Ascending aorta (tissue), 2 donors: ENCODE results near the gene RAB1B. TPM values are rescaled to one million over a fixed set of nuclear protein-coding genes. Genes with fewer than 3 reads are reported as not detected.

ENCODE experiments used
- DNase-seq, 2 donors: peaks; one replicate each; pipeline ENCODE4 v3.0.0-alpha.2; 2019; ENCODE audit warnings: low spot score in 2 of 2
- H3K27ac ChIP-seq, 2 donors: fragments of 200-600 bp; sonication (generic); one replicate each; pipeline ENCODE4 v1.5.1; 2016 to 2017; ENCODE audit warnings: mild to moderate bottlenecking in 1 of 2
- H3K27me3 ChIP-seq: fragments of 200-600 bp; sonication (generic); one replicate; pipeline ENCODE4 v1.5.1; 2017
- H3K36me3 ChIP-seq, 2 donors: fragments of 200-600 bp; sonication (generic); one replicate each; pipeline ENCODE4 v1.5.1; 2016
- H3K4me1 ChIP-seq, 2 donors: fragments of 200-600 bp; sonication (generic); one replicate each; pipeline ENCODE4 v1.5.1; 2016 to 2017; ENCODE audit warnings: mild to moderate bottlenecking in 1 of 2
- H3K4me3 ChIP-seq, 2 donors: fragments of 200-600 bp; sonication (generic); one replicate each; pipeline ENCODE4 v1.5.1; 2016 to 2017; ENCODE audit warnings: mild to moderate bottlenecking in 1 of 2
- H3K9me3 ChIP-seq, 2 donors: fragments of 200-600 bp; sonication (generic); one replicate each; pipeline ENCODE4 v1.5.1; 2016
- intact Hi-C: fragments of 100-400 bp; cut with DNase I; formaldehyde crosslinking; loops from one replicate; pipeline ENCODE4 v1.15.1; 2023
- total RNA-seq: library from RNA; depleted of rRNA; stranded (reverse); fragments of >200 nt; gene quantifications from one replicate; pipeline ENCODE4 v1.1.0, GENCODE V29; 2016
- TF ChIP-seq, protein P1 (sequence below), 3 experiments: fragments of 200-600 bp in 2 of 3; fragments of 450-650 bp in 1 of 3; sonication (generic) in 2 of 3; IDR thresholded peaks; one replicate each; pipeline ENCODE4 v1.5.1; 2016 to 2019; ENCODE audit warnings: antibody characterized with exemption in 3 of 3, mild to moderate bottlenecking in 1 of 3, moderate library complexity in 1 of 3

Gene RAB1B
- total RNA-seq, 1 donor from 2014 or later: 171 TPM

DNA sequence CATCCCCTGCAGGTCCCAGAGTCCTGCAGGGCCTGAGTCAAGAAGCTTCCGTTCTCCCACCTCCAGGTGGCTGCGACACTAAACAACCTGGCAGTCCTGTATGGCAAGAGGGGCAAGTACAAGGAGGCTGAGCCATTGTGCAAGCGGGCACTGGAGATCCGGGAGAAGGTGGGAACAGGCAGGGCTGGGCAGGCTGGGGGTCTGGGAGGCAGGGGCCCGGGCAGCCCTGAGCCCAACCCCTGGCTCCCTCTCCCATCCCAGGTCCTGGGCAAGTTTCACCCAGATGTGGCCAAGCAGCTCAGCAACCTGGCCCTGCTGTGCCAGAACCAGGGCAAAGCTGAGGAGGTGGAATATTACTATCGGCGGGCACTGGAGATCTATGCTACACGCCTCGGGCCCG, 4.7 kb upstream of the RAB1B start:
- intact Hi-C loops: loop anchor here (10.0 kb wide), 1 partner anchor 409 kb away; the partner anchor contains the start of gene CFL1
- Histone ChIP-seq H3K27ac (no peak overlapping the region), H3K4me1 (peaks cover 2 to 9% of the 10 kb centered on the region in 2 donors), H3K4me3 (no peak overlapping the region), H3K36me3 (peaks cover 31 to 55% of the 10 kb centered on the region in 2 donors), H3K9me3 (no peaks in the 10 kb centered on the region), H3K27me3 (no peaks in the 10 kb centered on the region)
- TF ChIP-seq, protein P1, sequence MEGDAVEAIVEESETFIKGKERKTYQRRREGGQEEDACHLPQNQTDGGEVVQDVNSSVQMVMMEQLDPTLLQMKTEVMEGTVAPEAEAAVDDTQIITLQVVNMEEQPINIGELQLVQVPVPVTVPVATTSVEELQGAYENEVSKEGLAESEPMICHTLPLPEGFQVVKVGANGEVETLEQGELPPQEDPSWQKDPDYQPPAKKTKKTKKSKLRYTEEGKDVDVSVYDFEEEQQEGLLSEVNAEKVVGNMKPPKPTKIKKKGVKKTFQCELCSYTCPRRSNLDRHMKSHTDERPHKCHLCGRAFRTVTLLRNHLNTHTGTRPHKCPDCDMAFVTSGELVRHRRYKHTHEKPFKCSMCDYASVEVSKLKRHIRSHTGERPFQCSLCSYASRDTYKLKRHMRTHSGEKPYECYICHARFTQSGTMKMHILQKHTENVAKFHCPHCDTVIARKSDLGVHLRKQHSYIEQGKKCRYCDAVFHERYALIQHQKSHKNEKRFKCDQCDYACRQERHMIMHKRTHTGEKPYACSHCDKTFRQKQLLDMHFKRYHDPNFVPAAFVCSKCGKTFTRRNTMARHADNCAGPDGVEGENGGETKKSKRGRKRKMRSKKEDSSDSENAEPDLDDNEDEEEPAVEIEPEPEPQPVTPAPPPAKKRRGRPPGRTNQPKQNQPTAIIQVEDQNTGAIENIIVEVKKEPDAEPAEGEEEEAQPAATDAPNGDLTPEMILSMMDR (IDR thresholded peaks at IDR 0.05): no peak
- DNase-seq: no peak

DNA sequence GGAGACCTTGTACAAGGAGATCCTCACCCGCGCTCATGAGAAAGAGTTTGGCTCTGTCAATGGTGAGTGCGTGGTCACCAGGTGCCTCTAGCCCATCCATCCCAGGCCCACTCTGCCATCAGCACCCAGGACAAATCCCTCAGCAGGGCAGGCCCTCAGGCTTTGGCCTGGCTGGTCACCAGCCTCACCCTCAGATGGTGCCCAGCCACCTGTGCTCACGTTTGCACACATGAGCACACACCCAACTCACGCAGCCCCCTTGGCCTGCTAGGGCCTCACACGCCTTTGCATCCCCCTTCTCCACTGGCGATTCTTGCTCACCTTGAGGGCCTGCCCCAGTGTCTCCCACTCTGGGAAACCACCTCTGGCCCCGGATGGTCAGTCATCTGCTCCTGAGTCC, 4.1 kb upstream of the RAB1B start:
- DNase-seq: no peak
- peaks cover 31 to 55% of the 10 kb centered on the region in 2 donors for H3K36me3 ChIP-seq
- intact Hi-C loops: loop anchor here (10.0 kb wide), 1 partner anchor 410 kb away; the partner anchor contains the start of gene CFL1

DNA sequence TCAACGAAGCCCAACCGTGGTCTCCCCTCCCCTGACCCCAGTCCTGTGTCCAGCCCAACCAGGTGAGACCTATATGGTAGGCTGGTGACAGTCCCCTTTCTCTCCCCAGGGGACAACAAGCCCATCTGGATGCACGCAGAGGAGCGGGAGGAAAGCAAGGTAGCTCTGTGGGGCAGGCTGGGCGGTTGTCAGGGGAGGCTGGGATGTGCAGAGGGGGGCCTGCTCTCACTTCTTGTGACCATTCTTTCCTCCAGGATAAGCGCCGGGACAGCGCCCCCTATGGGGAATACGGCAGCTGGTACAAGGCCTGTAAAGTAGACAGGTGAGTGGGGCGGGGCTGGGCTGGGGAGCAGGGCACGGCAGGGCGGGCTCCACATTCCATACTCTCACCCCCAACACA, 3.5 kb upstream of the RAB1B start:
- Histone ChIP-seq H3K4me1 (peaks cover 0 to 16% of the 10 kb centered on the region in 2 donors), H3K4me3 (no peak overlapping the region), H3K9me3 (no peaks in the 10 kb centered on the region), H3K27me3 (no peaks in the 10 kb centered on the region), H3K36me3 (peaks cover 31 to 54% of the 10 kb centered on the region in 2 donors), H3K27ac (no peak overlapping the region)
- intact Hi-C loops: loop anchor here (5.0 to 10.0 kb wide), 2 partner anchors 193 to 410 kb away; partner anchors contain the start of genes CFL1 and PACS1
- DNase-seq: no peak
- TF ChIP-seq, protein P1 (IDR thresholded peaks at IDR 0.05): peak in 1 of 3 experiments; percentile 13

More for the DNA sequence above, 4.1 kb upstream of the RAB1B start:
- Histone ChIP-seq H3K27ac (no peak overlapping the region), H3K9me3 (no peaks in the 10 kb centered on the region), H3K27me3 (no peaks in the 10 kb centered on the region), H3K4me3 (no peak overlapping the region), H3K4me1 (peaks cover 0 to 11% of the 10 kb centered on the region in 2 donors)
- TF ChIP-seq, protein P1 (IDR thresholded peaks at IDR 0.05): no peak

DNA sequence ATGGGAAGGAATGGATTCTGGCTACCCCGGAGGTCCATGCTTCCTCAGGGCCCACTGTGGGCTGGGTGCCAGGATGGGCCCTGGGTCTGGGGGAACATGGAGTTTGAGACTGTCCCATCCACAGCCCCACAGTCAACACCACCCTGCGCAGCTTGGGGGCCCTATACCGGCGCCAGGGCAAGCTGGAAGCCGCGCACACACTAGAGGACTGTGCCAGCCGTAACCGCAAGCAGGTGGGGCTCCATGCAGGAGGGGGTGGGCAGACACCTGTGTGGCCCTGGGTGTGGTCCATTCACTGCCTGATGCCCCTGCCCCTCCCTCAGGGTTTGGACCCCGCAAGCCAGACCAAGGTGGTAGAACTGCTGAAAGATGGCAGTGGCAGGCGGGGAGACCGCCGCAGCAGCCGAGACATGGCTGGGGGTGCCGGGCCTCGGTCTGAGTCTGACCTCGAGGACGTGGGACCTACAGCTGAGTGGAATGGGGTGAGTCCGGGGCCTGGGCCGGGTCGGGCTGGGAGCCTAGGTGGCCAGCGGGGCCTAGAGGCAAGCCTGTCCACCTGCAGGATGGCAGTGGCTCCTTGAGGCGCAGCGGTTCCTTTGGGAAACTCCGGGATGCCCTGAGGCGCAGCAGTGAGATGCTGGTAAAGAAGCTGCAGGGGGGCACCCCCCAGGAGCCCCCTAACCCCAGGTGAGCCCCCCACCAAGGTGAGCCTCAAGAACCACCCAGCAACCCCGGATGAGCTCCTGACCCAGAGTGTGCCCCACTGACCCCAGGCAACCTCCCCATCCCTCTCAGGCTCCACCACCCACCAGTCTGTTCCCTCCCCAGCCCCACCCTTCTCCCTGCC, 2.7 kb upstream of the RAB1B start:
- Histone ChIP-seq H3K4me1 (peaks cover 0 to 24% of the 10 kb centered on the region in 2 donors), H3K4me3 (no peak overlapping the region), H3K36me3 (peaks cover 31 to 46% of the 10 kb centered on the region in 2 donors), H3K27me3 (no peaks in the 10 kb centered on the region), H3K9me3 (no peaks in the 10 kb centered on the region), H3K27ac (peak overlapping the region in 1 of 2 donors; percentile 94)
- TF ChIP-seq, protein P1 (IDR thresholded peaks at IDR 0.05): no peak
- DNase-seq: no peak
- intact Hi-C loops: loop anchor here (2.0 to 10.0 kb wide), 3 partner anchors 193 to 603 kb away; partner anchors contain the start of genes CFL1, PACS1 and RELA

DNA sequence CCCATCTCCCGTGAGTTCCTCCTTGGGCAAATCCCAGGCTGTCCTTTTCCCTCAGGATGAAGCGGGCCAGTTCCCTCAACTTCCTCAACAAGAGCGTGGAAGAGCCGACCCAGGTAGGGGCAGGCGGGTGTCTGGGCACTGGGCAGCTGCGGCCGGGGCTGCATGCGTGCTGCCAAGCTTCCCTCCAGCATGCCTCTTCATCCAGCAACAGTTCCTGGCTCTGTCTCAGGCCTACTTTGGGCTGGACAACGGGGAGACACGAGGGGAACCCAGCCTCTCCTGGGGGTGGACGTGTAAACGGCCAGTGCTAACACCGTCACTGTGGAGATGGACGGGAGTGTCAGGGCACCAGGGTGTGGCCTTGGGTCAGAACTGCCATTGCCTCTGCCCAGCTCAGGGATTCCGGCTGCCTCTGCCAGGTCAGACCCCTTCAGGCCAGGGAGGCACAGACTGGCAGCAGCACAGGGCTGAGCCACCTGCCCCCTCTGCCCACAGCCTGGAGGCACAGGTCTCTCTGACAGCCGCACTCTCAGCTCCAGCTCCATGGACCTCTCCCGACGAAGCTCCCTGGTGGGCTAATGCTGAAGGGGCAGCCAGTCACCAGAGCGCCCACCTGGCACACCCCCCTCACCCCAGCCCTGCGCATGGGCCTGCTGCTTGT, 1.9 kb upstream of the RAB1B start:
- Histone ChIP-seq H3K4me3 (peak overlapping the region; percentile 63 to 84), H3K27ac (peak overlapping the region; percentile 94 to 99), H3K27me3 (no peaks in the 10 kb centered on the region), H3K36me3 (peaks cover 32 to 39% of the 10 kb centered on the region in 2 donors), H3K4me1 (peaks cover 0 to 24% of the 10 kb centered on the region in 2 donors), H3K9me3 (no peaks in the 10 kb centered on the region)
- intact Hi-C loops: loop anchor here (2.0 to 10.0 kb wide), 3 partner anchors 194 to 604 kb away; partner anchors contain the start of genes CFL1, PACS1 and RELA
- DNase-seq: no peak
- TF ChIP-seq, protein P1 (IDR thresholded peaks at IDR 0.05): no peak
